HG03103 (cell line): ENCODE results near the gene DSN1.

ENCODE experiments used
- ATAC-seq: cut with Tn5 transposase; IDR thresholded peaks from one replicate; pipeline ENCODE4 v1.9.1; 2021; ENCODE audit warnings: low read depth; ENCODE audit not compliant: unreplicated experiment

DSN1 gene

DNA sequence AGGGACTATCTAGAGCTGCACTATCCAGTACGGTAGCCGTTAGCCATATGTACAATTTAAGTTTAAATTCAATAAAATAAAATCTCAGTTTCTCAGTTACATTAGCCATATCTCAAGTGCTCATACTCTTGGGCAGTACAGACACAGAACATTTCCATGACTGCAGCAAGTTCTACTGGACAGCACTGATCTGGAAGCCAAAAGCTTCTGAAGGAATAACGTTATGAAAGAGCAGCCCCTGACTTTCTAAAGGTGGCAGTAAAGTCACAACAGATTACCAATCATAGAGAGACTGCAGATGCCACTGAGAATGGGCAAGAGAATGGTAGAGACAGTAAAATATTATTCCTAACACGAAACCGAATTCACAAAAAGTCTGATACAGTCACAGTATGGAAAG lies 64.4 kb downstream of the DSN1 start:
- no peak for ATAC-seq

DNA sequence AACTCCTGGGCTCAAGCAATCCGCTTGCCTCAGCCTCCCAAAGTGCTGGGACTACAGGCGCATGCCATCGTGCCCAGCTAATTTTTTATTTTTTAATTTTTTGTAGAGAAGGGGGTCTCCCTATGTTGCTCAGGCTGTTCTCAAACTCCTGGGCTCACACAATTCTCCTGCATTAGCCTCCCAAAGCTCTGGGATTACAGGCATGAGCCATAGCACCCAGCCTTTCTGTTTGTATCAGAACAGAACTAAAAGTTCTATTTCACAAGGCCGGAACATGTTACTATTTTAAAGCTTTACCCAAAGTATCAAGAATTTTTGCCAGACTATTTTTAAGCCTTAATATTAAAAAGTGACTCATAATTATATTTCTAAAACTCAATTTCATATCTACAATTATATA lies 70.0 kb downstream of the DSN1 start:
- no peak for ATAC-seq
